Uterus (tissue), 2 donors: Measurements from ENCODE around the gene XXYLT1.

Source experiments
- CTCF ChIP-seq, 4 experiments: fragments of 200-600 bp in 2 of 4; fragments of 450-650 bp in 2 of 4; sonication (generic) in 2 of 4; IDR thresholded peaks; one replicate each; pipeline ENCODE4 v1.5.1; 2016 to 2019; ENCODE audit warnings: antibody characterized with exemption in 4 of 4, mild to moderate bottlenecking in 2 of 4, moderate library complexity in 1 of 4
- POLR2A ChIP-seq, 2 donors: fragments of 450-650 bp; IDR thresholded peaks; one replicate each; pipeline ENCODE4 v1.6.1; 2016; ENCODE audit warnings: antibody characterized with exemption in 2 of 2, mild to moderate bottlenecking in 1 of 2, moderate library complexity in 1 of 2

- TF ChIP-seq CTCF (IDR thresholded peaks at IDR 0.05), result no peak
- TF ChIP-seq POLR2A (IDR thresholded peaks at IDR 0.05), result no peak
Measured at GRCh38 chr3:195212033-195212748, 58.8 kb downstream of the XXYLT1 start.
